ENCODE results near the gene CYP17A1.

DNA sequence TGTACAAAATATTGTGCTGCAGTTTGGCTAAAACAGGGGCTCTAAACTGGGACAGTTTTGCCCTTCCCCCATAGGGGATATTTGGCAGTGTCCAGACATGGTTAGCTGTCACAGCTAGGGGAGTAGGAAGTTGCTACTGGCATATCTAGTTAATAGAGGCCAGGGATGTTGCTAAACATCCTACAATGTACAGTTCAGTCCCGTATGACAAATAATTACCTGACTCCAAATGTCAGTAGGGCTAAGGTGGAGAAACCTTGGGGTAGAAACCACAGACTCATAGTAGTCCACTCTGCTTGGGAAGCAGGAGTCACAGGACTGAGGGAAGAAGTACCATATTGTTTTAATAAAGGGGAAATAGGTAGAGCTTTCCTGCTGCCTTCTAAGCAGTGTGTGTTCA is 53.6 kb downstream of the CYP17A1 start:
- TF ChIP-seq CTCF (conservative IDR thresholded peaks at IDR 0.05 in 1 of 2, IDR thresholded peaks at IDR 0.05 in 1 of 2; ENCODE audit: low read depth in 1 of 2, low read length in 2 of 2) (no peak), EZH2 (IDR thresholded peaks at IDR 0.05; ENCODE audit: low read length, missing control alignments) (no peak)

Data from fibroblast of lung (primary cell).